ENCODE measurements around the gene HP1BP3.

- no peak for TF ChIP-seq EZH2phosphoT487 (IDR thresholded peaks at IDR 0.05; ENCODE audit: insufficient read depth, low read depth)
- TF ChIP-seq EZH2 (IDR thresholded peaks at IDR 0.05; ENCODE audit: insufficient read depth, poor library complexity, severe bottlenecking) = no peak
These were observed 32.7 kb upstream of the HP1BP3 start for GRCh38 chr1:20819818-20820217.
